Activated CD8-positive, alpha-beta T cell treated with anti-CD3 and anti-CD28 coated beads, Interleukin-2, amount 10 ng/mL, durations not matched to agents 7 days and 5 days (primary cell): Measurements from ENCODE around the gene SETBP1. TPM values are rescaled to one million over a fixed set of nuclear protein-coding genes. Genes with fewer than 3 reads are reported as not detected.

Experiments used
- ATAC-seq: fragments of 150-1000 bp; cut with Tn5 transposase; one replicate; pipeline ENCODE4 v1.10.0; 2021; ENCODE audit warnings: moderate library complexity
- CTCF ChIA-PET: fragments of 350-600 bp; sonication (Branson Sonifier 250); formaldehyde crosslinking; loops from one replicate; lab custom pipeline; 2021; ENCODE audit warnings: antibody characterized with exemption; lab: Charles Lee
- POLR2A ChIA-PET: fragments of 350-600 bp; sonication (Branson Sonifier 250); formaldehyde crosslinking; loops from one replicate; lab custom pipeline; 2021; ENCODE audit warnings: antibody characterized with exemption; lab: Charles Lee
- DNase-seq: peaks from one replicate; pipeline ENCODE4 v3.0.0-alpha.2; 2020
- H3K27ac Mint-ChIP-seq: one replicate; pipeline ENCODE4 v1.8.0; 2021; ENCODE audit warnings: mild to moderate bottlenecking, mixed read lengths
- H3K27me3 Mint-ChIP-seq: one replicate; pipeline ENCODE4 v1.8.0; 2021; ENCODE audit warnings: low read depth, mixed read lengths
- H3K36me3 Mint-ChIP-seq: one replicate; pipeline ENCODE4 v1.8.0; 2021; ENCODE audit warnings: low read depth, mixed read lengths
- H3K4me1 Mint-ChIP-seq: one replicate; pipeline ENCODE4 v1.8.0; 2021; ENCODE audit warnings: low read depth, mixed read lengths
- H3K4me3 Mint-ChIP-seq: one replicate; pipeline ENCODE4 v1.8.0; 2021; ENCODE audit warnings: mild to moderate bottlenecking, mixed read lengths
- H3K9me3 Mint-ChIP-seq: one replicate; pipeline ENCODE4 v1.8.0; 2022; ENCODE audit warnings: mixed read lengths; ENCODE audit not compliant: insufficient read depth
- total RNA-seq, 2 experiments: library from RNA; stranded (reverse); gene quantifications; one replicate each; pipeline ENCODE4 v1.2.3, GENCODE V29; 2021

The SETBP1 gene
- total RNA-seq, 2 experiments from 2014 or later: 7.0 to 8.4 TPM

DNA sequence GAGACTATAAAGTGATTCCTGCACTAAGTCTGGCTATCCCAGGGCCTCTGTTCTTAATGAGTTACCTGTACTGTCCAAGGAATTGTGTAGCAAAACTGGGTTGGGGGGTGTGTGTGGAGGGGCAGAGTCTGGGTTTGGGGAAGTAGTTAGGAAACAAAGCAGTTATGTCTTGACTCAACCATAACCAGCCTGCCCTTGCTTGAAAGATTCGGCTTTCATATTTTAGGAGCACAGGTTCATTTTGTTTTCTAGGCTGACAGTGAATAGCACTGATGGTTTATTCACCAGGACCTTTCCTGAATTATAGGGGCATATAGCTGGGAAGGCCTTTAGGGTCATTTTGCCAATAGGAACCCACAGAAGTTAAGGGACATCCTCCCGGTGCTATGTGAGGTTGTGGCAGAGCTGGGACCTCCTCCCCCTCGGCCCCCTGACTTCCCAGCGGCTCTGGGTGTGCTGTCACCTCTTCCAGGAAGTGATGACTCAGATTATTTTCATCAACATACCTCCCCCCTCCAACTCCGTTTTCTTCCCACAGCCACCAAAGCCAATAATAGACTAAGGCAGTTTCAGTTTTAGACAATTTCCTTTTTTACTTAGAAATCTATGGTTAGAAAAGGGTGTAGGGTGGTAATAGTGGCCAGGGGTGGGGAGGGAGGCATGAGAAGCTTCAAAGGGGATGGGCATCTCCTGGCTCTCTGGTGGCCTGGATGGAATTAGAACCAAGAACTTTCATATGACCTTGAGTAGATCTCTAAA is 44.8 kb downstream of the SETBP1 start:
- CTCF ChIA-PET: interaction anchor here (0.9 to 2.3 kb wide), 4 partner anchors 9 to 47 kb away, joined by 3 to 7 read pairs (median 4); no protein-coding TSS in a partner anchor
- Mint-ChIP-seq H3K9me3 (no peaks in the 10 kb centered on the region), H3K36me3 (peaks cover 18% of the 10 kb centered on the region), H3K4me1 (peaks cover 76% of the 10 kb centered on the region), H3K27ac (peak overlapping the region; percentile 69), H3K27me3 (peaks cover 14% of the 10 kb centered on the region), H3K4me3 (peak overlapping the region; percentile 43)
- POLR2A ChIA-PET: interaction anchor here (0.6 to 2.2 kb wide), 3 partner anchors 34 to 77 kb away, joined by 3 to 17 read pairs (median 3); no protein-coding TSS in a partner anchor
- ATAC-seq (peak; percentile 88), DNase-seq (peak; percentile 81)

DNA sequence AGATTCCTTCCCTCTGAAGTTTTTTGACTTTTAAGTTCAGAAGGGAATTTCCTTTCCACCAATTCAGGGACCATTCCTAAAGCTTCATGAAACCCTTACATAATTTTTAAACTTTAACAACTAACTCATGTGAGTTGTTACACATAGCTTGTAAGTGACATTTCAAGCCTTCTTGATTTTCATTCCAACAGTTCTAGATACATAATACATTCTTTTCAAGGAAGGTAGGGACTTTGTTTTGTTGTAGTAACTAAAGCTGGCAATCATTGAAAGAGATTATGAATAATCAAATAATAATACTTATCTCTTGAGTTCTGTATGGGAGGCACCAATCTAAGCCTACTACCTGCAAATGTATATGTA is 45.4 kb downstream of the SETBP1 start:
- Mint-ChIP-seq H3K9me3 (no peaks in the 10 kb centered on the region), H3K27ac (peak overlapping the region; percentile 69), H3K27me3 (peaks cover 14% of the 10 kb centered on the region), H3K4me3 (peak overlapping the region; percentile 43), H3K36me3 (peaks cover 18% of the 10 kb centered on the region), H3K4me1 (peaks cover 82% of the 10 kb centered on the region)
- no peak for ATAC-seq
- no peak for DNase-seq
- ChIA-PET CTCF (interaction anchor here (0.6 to 2.3 kb wide), 5 partner anchors 9 to 1468 kb away, joined by 3 to 7 read pairs (median 3); no protein-coding TSS in a partner anchor), POLR2A (interaction anchor here (0.6 to 2.2 kb wide), 3 partner anchors 34 to 76 kb away, joined by 3 to 17 read pairs (median 3); no protein-coding TSS in a partner anchor)

DNA sequence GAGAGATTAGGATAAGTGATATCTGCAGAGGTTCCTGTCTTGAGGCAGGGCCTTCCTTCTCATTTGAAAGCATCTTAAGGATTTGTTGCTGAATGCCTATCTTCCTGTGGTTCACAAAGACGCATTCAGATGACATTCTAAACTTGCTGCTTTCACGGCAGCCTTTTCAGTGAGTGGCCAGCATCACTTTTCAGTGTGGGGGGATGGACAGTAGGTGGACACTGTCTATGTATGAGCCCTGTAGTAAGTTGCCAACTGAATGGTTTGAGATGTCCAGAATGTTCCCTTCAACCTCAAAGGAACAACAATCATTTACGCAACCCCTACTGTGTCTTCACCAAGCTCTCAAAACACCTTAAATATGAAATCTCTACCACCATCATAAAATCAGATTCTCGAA is 46.6 kb downstream of the SETBP1 start:
- peaks cover 25% of the 10 kb centered on the region for H3K27me3 Mint-ChIP-seq
- no peak for DNase-seq
- ATAC-seq: no peak
- H3K27ac Mint-ChIP-seq: no peak overlapping the region
- CTCF ChIA-PET: no interaction called here
- POLR2A ChIA-PET: interaction anchor here (1.0 kb wide), 1 partner anchor 11 kb away, joined by 3 read pairs; no protein-coding TSS in a partner anchor
- peaks cover 91% of the 10 kb centered on the region for H3K4me1 Mint-ChIP-seq
- H3K36me3 Mint-ChIP-seq: peaks cover 25% of the 10 kb centered on the region
- H3K4me3 Mint-ChIP-seq: no peak overlapping the region
- no peaks in the 10 kb centered on the region for H3K9me3 Mint-ChIP-seq

DNA sequence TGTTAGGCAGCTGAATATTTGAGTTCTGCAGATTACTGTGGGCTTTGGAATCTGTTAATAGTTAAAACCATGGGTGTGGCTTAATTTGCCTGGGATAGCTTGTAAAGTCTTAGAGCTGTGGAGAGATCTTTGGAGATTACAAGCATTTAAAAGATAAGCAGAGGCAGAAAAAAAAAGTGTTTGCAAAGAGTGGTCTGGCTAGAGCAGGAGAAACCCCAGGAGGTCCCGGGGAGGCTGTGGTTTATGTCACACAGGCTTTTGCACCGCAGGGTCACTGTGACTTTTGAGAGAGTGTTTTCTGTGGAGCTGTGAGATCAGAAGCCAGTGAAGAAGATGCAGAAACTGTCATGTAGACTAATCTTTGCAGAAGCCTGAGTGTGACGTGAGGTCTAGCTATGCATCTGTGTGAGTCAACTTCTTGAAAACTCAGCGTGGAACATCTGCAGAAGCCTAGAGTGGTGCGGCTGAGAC is 49.0 kb downstream of the SETBP1 start:
- Mint-ChIP-seq H3K4me1 (peaks cover 90% of the 10 kb centered on the region), H3K27ac (peak overlapping the region; percentile 39), H3K36me3 (peaks cover 15% of the 10 kb centered on the region), H3K9me3 (no peaks in the 10 kb centered on the region), H3K4me3 (no peak overlapping the region), H3K27me3 (peaks cover 25% of the 10 kb centered on the region)
- ChIA-PET POLR2A (interaction anchor here (1.8 kb wide), 1 partner anchor 30 kb away, joined by 5 read pairs; no protein-coding TSS in a partner anchor), CTCF (interaction anchor here (1.0 to 1.7 kb wide), 3 partner anchors 50 to 243 kb away, joined by 3 to 6 read pairs (median 4); no protein-coding TSS in a partner anchor)
- ATAC-seq (peak; percentile 37), DNase-seq (peak; percentile 62)

DNA sequence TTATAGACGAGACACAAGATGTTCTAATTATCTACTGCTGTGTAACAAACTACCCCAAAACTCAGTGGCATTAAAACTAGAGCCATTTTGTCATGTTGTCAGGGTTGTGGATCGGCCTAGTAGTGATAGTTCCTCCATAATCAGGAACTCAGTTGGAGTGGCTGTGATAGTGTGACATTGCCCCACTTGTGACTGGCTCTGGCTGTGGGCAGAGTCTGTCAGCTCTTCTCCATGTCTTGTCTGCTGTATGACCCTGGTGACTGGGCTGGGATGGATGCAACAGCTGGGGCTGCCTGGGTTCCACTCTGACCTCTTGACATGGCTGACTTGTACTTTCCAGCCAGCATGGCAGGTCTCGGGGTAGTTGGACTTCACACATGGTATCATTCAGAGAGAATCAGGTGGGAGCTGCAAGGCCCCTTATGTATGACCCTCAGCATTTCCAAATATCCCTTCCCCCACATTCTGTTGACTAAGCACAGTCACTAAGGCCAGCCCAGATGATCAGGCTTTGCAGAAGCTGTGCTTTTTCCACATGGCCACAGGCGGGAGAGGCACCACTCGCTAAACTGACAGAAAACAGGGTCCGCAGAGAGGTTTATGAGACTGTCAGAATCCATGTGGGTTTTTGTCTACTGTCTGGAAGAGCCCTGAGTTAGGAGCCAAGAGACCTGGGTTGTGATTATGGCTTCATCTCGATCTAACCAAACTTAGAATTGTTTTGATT is 50.3 kb downstream of the SETBP1 start:
- CTCF ChIA-PET: interaction anchor here (1.5 kb wide), 1 partner anchor 108 kb away, joined by 4 read pairs; no protein-coding TSS in a partner anchor
- Mint-ChIP-seq H3K27me3 (peaks cover 33% of the 10 kb centered on the region), H3K27ac (no peak overlapping the region), H3K4me3 (no peak overlapping the region), H3K36me3 (peaks cover 15% of the 10 kb centered on the region), H3K9me3 (no peaks in the 10 kb centered on the region), H3K4me1 (peaks cover 77% of the 10 kb centered on the region)
- DNase-seq (no peak), ATAC-seq (no peak)
- POLR2A ChIA-PET: no interaction called here

DNA sequence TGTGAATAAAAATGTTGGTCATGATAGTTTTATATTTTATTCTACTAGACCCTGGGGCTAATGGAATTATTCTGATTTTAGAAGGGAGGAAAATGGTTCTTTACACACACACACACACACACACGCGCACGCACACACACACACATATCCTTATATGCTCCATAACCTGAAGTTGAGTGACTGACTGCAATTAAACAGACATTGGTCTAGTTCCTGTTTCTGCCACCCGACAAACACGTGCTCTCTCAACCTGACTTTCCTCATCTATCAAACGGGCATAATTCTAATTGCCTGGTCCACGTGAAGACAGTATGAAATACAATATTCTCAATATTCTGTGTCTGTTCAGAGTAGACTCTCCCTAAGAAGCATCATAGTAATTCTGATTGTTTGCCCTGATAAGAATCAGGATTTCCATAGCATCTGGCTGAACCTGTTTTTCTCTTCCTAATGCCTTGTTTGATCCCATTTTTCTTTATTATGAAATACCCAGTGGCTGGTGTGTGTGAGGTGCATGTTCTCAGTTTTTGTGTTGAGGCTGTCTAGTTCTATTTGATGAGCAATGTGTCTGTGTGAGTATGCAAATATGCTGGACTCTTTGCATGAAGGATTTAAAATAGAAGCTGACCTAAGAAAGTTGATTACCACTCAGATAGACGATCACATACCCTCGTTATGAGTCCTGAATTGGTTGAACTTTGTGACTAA is 51.0 kb downstream of the SETBP1 start:
- ATAC-seq: no peak
- POLR2A ChIA-PET: interaction anchor here (1.2 kb wide), 1 partner anchor 79 kb away, joined by 5 read pairs; no protein-coding TSS in a partner anchor
- H3K27ac Mint-ChIP-seq: no peak overlapping the region
- H3K4me1 Mint-ChIP-seq: peaks cover 70% of the 10 kb centered on the region
- H3K4me3 Mint-ChIP-seq: no peak overlapping the region
- H3K36me3 Mint-ChIP-seq: peaks cover 15% of the 10 kb centered on the region
- H3K27me3 Mint-ChIP-seq: peaks cover 35% of the 10 kb centered on the region
- DNase-seq: no peak
- no peaks in the 10 kb centered on the region for H3K9me3 Mint-ChIP-seq
- CTCF ChIA-PET: no interaction called here

DNA sequence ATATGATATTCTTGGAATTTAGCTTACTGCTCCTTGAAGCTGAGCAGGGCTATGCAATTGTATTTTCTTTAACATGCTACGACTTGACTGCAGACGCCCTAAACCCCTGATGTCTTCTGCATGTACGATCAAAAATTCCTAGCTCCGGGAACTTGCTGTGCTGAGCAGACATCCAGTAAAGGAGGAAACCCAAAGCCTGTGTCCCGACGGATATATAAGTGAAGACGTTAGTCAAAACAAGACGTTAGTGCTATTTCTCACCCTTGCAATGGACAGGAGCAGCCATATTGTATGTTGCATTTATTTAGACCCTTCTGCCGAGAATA is 51.5 kb downstream of the SETBP1 start:
- ATAC-seq (no peak), DNase-seq (no peak)
- POLR2A ChIA-PET: interaction anchor here (1.2 kb wide), 1 partner anchor 78 kb away, joined by 5 read pairs; no protein-coding TSS in a partner anchor
- Mint-ChIP-seq H3K9me3 (no peaks in the 10 kb centered on the region), H3K27me3 (peaks cover 37% of the 10 kb centered on the region), H3K4me3 (no peak overlapping the region), H3K4me1 (peaks cover 65% of the 10 kb centered on the region), H3K36me3 (peaks cover 12% of the 10 kb centered on the region), H3K27ac (no peak overlapping the region)
- CTCF ChIA-PET: no interaction called here

DNA sequence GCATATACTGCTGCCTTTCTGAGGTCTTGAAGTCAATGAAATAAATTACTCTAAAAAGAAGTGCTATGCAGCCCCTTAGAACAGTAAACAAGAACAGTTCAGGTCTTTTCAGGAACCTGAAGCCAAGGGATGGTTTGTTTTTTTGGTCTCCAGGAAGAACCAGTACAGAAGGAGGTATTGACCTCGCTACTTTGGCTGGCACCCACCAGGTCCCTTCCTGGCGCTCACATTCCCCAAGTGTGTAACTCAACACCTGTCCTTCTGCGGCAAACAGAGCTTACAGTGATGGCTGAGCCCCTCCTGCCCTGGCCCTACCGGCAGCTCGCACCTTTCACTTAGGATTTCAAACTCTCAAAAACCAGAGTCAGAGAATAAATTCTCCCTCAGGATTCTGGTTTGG is 51.9 kb downstream of the SETBP1 start:
- ATAC-seq: no peak
- Mint-ChIP-seq H3K4me3 (no peak overlapping the region), H3K27me3 (peaks cover 36% of the 10 kb centered on the region), H3K4me1 (peaks cover 61% of the 10 kb centered on the region), H3K9me3 (no peaks in the 10 kb centered on the region), H3K27ac (no peak overlapping the region), H3K36me3 (peaks cover 11% of the 10 kb centered on the region)
- POLR2A ChIA-PET: interaction anchor here (1.2 kb wide), 1 partner anchor 78 kb away, joined by 5 read pairs; no protein-coding TSS in a partner anchor
- CTCF ChIA-PET: no interaction called here
- DNase-seq: no peak

DNA sequence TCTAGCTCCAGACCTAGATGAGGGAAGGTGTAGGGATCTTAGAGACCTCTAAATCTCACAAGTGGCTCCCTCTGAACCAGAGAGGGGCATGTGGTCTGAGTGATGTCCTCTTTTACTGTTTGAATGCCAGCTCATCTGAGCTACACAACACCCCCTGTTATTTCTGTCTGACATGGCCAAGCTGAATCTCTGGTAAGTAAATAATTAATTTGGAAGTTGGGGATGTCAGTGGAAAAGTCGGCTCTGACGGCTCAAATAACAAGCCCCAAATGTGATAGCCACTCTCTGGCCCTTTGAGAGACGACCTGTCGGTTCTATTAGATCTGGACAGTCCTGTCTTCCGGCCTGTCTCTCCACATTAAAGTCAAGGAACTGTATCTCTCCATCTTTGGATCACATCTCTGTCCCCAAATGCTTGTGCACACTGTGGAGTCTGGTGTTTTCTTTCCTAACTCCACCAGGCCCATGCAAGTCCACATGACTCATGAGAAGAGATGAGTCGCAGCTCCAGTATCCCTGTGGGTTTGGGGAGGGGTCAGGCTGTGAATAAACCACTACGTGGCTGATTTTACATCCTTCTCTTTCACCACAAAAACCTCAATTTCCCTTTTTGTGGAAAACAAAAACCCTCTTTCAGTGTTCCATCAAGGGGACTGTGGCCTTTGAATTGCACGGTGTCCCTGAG is 52.5 kb downstream of the SETBP1 start:
- POLR2A ChIA-PET: interaction anchor here (0.6 to 1.2 kb wide), 2 partner anchors 26 to 77 kb away, joined by 3 to 5 read pairs; no protein-coding TSS in a partner anchor
- Mint-ChIP-seq H3K9me3 (no peaks in the 10 kb centered on the region), H3K27me3 (peaks cover 33% of the 10 kb centered on the region), H3K4me3 (no peak overlapping the region), H3K36me3 (peaks cover 8% of the 10 kb centered on the region), H3K27ac (peak overlapping the region; percentile 22), H3K4me1 (peaks cover 55% of the 10 kb centered on the region)
- CTCF ChIA-PET: interaction anchor here (0.7 kb wide), 1 partner anchor 26 kb away, joined by 3 read pairs; no protein-coding TSS in a partner anchor
- peak; percentile 45 for DNase-seq
- no peak for ATAC-seq

DNA sequence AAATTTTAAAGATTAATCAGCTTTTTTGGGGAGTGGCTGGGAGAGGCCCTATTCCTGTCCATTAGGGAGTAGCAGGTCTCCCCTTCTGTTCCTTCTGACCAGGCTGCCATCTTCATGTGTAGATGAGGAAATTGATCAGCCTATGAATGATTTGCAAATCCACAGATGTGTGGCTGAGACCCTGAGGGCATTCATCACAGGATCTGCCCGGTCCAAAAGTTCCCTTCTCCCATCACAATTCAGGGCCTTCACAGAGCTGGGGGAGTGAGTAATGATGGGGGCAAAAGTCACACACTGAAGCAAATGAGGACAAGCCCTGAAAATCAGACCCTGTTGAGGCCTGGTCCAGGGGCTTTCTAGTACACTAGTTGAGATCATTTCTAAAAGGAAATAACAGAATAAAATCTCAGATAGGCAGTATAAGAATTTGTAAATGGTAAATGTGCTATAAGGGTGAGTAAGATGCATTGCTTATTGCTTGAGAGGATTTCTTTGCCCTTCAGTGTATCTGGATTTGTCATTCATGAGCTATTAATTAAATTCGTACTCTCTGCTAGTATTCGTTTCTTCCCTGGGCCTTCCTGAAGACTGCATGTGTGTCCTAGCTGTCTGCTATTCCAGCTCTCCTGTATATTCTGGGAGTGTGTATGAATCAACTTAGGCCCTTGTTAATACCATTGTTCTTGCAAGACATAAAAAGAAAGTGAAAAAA is 53.2 kb downstream of the SETBP1 start:
- no peak for DNase-seq
- Mint-ChIP-seq H3K4me3 (no peak overlapping the region), H3K36me3 (peaks cover 6% of the 10 kb centered on the region), H3K9me3 (no peaks in the 10 kb centered on the region), H3K27me3 (peaks cover 31% of the 10 kb centered on the region), H3K27ac (no peak overlapping the region), H3K4me1 (peaks cover 48% of the 10 kb centered on the region)
- CTCF ChIA-PET: interaction anchor here (0.7 kb wide), 1 partner anchor 43 kb away, joined by 3 read pairs; no protein-coding TSS in a partner anchor
- POLR2A ChIA-PET: interaction anchor here (0.6 kb wide), 1 partner anchor 25 kb away, joined by 3 read pairs; no protein-coding TSS in a partner anchor
- ATAC-seq: no peak
